Posterior vena cava (tissue), 2 donors: ENCODE results near the gene MATN3. TPM values are rescaled to one million over a fixed set of nuclear protein-coding genes. Genes with fewer than 3 reads are reported as not detected.

Experiments used
- DNase-seq: peaks from one replicate; pipeline ENCODE4 v3.0.0-alpha.2; 2020; ENCODE audit warnings: low spot score
- intact Hi-C, 2 donors: fragments of 100-400 bp; cut with DNase I; formaldehyde crosslinking; loops; one replicate each; pipeline versions ENCODE4 v1.14.1 to v1.14.2; 2022 to 2023
- total RNA-seq, 2 donors: library from RNA; stranded (reverse); fragmentation: NEBNext Ultra II Directional; extraction: Animal tissue kit (Norgen Biotek cat#: 25700); gene quantifications; one replicate each; pipeline ENCODE4 v1.2.1, GENCODE V29; 2021
- donor health status: DM: yes; HTN: yes; CAD: no.
- donor health status: DM: yes; HTN: yes; CAD: no.

The MATN3 gene
- total RNA-seq, 2 donors from 2014 or later, result 1.2 to 2.3 TPM

DNA sequence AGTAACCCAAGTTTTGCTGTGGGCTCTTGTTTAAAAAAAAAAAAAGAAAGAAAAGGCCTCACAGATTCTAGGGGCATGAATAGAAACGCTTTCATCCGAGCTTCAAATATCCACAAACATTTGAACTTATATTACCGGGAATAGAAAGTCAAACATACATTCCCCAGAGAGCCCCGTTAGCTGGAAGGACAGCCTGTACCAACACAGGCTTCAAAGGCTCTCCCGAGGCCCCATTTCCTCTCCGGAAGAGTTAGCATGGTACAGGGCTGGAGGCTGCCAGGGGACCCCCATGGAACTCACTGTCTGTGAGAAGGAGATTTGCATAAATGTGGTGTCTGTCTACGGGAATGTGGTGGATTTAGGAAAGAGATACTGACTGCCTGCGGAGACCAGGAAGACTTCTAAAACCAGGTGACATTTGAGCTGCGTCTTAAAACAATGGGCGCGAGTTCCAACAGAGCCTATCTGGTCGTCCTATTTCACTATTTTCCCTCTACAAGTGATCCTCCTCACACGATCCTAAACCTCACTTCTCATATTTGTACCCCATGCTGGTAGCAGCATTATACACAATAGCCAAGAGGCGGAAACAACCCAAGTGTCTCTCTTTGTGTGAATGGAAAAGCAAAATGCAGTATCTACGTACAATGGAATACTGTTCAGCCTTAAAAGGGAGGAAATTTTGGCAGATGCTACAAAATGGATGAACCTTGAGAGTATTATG is 820 bp upstream of the MATN3 start:
- DNase-seq, result no peak
- intact Hi-C loops, result loop anchor here in 1 of 2 donors (5.0 kb wide), 1 partner anchor 84 kb away; no protein-coding TSS in a partner anchor

DNA sequence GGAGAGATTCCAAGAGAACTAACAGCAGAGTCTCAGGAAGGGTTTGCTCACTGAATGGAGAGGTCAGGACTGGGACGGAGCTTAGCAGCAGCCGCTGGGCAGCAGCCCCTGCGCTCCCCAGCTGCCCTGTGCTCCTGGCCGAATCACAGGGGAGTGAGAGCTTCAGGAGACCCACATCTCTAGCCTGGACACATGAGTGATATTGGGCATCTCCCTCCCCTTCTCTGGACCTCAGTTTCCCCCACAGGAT is 511 bp downstream of the MATN3 start:
- intact Hi-C loops, result loop anchor here in 1 of 2 donors (5.0 kb wide), 1 partner anchor 85 kb away; no protein-coding TSS in a partner anchor
- DNase-seq, result no peak

DNA sequence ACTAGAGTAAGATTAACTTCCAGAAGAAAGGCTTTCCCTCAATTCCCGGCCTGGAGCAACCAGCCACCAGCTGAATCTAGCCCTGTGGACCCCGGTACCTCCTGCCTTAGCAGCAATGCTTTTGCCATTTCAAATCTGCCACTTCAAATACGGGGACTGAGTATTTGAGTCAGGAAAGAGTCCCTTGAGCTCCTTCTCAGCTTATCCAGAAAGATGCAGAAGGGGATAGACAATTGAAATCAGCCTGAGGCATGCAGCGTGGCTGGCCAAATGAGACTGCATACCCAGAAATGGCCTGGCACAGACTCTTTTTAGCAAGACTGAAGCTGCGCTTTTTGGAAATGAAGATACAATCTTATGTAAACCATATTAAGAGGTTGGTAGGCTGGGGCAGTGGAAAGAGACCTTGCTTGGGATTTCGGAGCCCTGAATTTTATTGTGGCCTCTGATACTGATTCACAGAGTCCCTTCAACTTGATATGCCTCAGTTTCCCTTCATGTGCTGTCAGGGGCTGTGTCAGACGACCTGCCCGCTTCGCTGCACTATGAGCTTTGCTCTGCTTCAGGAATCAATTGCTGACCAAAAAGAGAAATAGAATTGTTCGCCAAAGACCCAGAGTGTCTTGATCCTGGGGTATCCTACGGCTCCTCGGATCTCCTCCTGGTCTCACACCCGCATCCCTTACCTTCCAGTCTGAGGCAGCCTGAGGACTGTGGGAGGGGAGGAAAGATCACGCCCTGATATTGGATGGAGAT is 1.0 kb downstream of the MATN3 start:
- intact Hi-C loops, result loop anchor here in 1 of 2 donors (5.0 kb wide), 1 partner anchor 86 kb away; no protein-coding TSS in a partner anchor
- DNase-seq, result no peak

DNA sequence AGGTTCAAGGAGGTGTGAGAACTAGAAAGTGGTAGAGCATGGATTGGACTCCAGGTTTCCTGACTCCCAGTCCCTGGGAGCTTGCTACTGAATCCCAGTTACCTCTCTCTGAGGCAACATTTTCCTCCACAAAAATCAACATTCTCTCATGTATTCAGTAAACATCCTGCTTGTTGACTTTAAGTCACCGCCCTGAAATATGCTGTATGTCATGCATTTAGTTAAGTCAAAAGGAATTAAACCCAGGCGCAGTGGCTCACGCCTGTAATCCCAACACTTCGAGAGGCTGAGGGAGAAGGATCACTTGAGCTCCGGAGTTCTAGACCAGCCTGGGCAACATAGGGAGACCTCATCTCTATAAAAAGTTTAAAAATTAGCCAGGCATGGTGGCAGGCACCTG is 3.8 kb downstream of the MATN3 start:
- intact Hi-C loops, result no loop called here
- no peak for DNase-seq

DNA sequence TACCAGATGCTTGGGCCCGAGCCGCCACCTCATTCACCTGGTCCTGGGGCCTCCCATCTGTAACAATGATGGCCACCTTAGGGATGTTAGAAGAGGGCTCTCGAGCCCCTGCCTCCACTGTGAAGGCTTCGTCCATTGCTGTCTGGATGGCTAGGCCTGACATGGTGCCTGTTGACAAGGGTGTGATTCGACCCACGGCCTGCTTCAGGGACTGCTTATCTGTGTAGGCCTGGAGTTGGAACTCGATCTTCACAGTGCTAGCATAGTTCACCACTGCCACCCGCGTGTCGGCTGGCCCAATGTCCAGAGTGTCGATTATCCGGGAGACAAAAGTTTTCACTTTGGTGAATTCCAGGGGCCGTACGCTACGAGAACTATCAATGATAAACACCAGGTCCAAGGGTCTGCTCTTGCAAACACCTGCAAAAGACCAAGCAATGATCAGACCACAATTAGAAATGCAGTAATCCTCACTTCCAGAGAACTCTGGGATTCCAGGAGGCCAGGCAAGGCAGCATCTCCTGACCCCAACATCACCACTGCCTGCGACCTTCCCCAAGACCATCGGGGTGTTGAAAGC is 6.5 kb downstream of the MATN3 start:
- DNase-seq, result no peak
- intact Hi-C loops, result no loop called here

DNA sequence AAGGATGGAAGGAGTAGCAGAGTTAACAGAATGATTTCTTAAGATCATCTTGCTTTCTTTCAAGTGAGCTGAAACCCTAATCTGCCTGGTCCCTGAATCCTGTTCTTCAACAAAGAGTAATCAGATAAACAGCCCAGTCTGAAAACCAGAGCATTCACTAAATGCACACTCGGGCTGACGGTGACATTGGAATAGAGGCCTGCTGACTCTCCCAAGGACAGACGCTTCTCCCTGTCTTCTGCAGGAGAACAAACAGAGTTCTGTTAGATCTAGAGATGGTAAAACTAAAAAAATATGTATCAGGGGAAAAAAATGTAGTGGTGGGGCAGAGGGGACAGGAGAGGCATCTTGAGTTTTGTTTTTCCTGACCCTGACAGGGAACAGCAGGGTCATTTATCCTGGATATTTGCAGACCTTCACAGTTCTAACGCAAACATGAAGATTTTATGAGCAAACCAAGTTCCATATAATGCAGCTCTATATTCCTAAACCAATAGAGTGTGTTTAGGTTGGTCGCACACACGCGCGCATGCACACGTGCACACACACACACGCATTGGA is 7.3 kb downstream of the MATN3 start:
- no peak for DNase-seq
- intact Hi-C loops, result no loop called here

DNA sequence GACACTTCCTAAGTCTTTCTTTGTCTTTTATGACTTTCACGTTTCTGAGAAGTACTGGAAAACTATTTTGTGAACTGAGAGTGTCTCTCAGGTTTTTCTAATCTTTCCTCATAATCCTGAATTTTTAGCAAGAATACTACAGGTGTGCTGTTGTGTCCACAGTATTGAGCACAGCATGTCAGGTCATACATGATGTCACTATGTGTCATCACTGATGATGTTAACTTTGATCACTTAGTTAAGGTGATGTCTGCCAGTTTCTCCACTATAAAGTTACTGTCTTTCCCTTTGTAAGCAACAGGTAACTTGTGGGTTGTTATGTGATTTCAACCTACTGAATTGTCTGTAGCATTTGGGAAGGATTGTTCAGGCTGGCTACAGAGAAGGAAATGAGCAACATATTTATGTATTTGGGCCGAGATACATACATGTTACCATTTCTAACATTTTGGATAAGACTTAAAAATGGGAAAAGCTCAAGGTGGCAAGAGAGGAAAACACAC is 11.1 kb downstream of the MATN3 start:
- intact Hi-C loops, result no loop called here
- no peak for DNase-seq

DNA sequence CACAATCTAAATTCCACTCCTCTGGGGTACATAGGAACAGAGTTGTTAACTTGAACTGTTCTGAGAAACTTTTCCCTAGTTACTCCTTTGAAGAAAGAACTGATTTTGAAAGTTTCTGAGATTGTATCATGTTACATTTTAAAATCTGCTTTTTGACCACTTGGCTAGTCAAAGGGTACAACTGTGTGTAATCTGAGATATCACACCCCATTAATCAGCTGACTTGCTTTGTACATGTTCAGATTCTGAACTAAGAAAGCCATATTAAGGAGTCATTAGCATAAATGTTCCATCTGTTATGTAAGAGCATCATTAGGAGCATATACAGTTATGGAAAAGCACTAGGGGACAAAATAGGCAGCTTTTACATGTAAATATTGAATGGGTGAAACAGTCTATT is 18.7 kb downstream of the MATN3 start:
- intact Hi-C loops, result no loop called here
- DNase-seq, result no peak

DNA sequence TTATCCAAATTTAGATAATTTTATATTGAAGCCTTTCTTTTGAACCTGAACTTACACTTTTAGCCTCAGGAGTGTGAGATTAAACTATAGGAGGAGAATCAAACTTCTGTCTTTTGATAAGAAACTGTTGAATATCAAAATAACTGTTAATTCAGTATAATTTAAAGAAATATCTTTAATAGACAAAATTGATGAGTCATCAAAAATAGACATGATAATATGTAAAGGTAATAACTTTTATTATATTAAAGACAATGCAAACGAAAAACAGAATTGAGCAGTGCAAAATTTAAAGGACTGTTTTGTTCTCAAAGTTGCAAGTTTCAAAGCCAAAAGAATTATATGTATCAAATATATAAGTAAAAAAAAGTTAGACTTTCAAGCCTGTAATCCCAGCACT is 20.6 kb downstream of the MATN3 start:
- no peak for DNase-seq
- intact Hi-C loops, result no loop called here

DNA sequence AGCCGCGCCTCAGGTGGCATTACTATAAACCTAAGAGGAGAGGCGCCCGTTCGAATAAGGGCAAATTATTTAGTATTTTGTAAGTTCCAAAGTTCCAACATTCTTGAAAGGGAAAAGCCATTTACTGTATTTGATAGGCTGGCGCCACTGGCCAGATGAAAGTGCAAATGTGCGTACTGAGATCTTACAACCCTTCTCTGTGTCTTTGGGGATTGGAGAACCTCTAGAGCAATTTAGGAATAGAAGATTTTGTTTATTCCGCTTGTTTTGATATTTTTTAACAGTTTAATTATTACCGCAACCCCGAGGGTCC is 22.1 kb downstream of the MATN3 start:
- intact Hi-C loops, result no loop called here
- no peak for DNase-seq

DNA sequence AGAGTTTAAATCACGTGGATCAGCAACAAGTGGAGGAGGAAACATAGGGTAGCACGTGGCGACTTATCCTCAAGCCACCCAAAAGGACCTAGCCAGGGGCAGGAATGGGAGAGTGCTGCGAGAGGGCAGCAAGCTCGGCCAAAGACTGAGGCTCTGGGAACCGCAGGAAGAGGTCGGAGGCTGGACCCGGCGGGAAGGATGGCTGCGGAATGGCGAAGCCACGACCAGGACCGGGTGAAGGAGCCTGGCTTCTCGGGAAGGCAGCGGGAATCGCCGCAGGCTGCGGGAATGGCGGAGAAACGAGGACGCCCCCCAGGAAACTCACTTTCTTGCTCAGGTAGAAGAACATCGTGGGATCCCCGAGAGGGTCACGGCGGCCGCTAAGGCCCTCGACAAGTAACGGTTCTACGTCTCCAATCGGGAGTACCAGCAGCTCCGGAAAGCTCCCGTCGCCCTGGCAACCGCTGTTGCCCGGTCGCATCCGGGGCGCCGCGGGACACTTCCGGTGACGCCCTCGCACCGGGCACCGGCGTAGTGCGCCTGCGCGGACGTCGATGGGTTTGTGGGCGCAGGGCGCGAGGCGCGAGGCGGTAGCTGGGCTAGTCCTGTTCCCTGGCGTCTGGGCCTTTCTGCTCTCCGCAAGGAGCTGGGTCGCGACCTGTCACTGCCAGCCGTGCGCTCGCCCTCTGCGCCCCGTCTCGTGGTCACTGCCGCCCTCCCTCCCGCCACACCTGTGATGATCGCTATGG is 22.6 kb downstream of the MATN3 start, which contains the start of gene WDR35:
Gene WDR35, minus strand, starts transcription at position 439 of the 749 bp plus-strand sequence. Its CDS starts 90 bp downstream, at position 349.
- intact Hi-C loops, result no loop called here
- DNase-seq, result peak; percentile 97

DNA sequence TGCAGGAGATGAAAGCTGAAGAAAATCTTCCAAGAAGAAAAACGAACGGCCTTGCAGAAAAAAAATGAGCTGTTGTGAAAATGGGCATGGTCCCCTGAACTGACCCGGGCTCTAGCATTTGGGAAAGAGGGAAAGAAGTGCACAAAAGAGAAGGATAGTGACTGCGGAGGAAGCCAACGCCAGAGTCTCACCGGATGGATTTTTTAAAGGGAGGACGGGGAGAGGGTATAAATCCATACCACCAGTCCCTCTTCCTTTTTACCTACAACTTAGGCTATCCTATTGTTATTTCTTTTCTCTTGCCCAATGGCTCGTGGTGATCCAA is 23.2 kb downstream of the MATN3 start:
- intact Hi-C loops, result no loop called here
- DNase-seq, result no peak

DNA sequence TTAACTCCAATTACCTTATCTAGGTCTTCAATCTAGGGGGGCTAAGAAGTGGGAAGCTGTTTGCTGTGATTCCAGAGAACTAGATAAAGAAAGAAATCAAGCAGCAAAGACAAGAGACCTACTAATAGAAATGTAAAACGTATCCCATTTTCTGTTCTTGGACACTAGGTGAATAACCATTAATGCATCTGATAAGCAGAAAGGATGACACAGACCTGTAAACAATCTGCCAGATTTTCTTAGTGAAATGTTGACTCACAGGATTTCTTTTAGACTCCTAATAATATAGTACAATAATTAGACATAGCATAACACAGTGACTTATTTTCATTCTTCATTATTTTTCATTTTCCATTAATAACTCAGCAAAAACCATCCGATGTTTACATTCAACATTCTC is 23.9 kb downstream of the MATN3 start:
- no peak for DNase-seq
- intact Hi-C loops, result no loop called here

DNA sequence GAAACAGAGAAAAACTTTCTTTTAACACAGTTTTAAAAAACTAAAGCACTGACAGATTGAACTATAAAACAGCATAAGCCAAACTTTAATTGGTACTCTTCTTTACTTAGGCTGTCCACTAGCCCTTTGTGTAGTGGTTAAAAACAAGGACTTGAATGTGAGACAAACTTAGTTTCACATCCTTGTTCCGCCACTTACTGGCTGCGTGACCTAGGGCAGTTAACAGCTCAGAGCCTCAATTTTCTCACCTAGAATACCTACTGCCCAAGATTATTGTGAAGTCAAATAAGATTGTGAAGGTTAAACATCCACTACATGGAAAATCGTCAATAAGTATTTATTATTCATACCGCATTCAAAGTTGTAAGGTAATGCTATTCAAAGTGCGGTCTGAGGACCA is 24.5 kb downstream of the MATN3 start:
- DNase-seq, result no peak
- intact Hi-C loops, result no loop called here

DNA sequence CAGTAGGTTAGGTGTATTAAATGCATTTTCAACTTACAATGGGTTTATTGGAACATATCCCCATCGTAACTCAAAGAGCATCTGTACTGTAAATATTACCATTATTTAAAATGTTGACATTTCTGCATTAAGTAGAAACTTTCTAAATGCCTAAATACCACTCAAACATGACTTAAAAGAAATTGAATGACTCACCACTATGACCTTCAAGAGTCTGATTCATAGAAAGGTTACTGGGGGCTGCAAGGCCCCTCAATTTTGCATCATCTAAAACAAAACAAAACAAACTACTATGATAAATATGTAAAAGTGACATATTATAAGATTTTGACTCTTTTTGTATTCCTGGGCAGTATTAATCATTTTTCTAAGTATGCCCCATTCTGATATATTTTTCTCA is 30.2 kb downstream of the MATN3 start:
- no peak for DNase-seq
- intact Hi-C loops, result no loop called here

DNA sequence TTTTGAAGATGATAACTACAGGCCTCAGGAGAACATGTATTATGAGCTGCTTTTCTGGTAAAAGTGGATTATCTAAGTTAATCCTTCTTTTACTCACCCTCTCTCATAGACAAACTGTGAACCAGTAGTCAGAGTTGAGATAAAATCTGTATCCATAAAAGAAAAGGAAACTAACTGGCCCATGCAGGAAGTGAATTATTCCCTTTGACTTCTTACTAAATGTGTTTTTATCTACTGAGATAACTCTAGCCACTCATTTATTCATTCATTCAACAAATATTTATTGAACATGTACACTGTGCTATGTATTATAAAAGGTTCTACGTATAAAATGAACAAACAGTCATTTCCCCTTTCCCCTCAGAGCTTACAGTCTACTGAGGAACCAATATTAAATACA is 32.5 kb downstream of the MATN3 start:
- intact Hi-C loops, result no loop called here
- DNase-seq, result no peak

DNA sequence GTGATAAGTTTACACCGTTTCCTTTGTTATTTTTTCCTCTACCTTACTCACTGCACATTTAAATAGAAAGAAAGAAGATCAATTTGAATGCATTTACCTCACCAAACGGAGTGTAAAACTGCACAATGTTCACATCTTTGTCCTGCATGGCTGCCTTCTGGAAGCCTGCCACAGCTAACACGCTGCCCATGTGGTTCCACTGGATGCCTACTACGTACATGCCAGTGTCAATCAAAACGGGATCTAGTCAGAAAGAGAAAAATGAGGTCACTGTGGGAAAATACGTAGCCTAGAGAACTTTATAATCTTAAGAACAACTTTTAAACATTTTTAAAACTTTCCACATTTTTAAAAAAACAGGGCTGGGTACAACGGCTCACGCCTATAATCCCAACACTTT is 39.0 kb downstream of the MATN3 start:
- no peak for DNase-seq
- intact Hi-C loops, result no loop called here

DNA sequence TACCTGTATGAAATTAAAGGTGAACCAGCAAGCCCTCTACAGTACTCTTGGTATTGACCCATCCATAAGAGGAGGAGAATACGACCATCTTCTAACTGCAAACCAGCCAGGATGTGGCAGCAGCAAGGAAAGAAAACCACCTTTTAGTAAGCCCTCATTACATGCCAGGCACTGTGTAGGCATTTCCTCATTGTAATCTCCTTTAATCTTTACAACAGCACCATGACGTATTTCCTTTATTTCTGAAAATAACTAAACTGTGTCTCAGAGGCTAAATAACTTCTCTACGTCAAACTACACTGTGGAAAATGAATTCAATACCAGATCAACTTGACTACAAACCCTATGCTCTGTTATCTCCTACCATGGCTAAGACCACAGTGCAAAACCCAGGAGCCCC is 40.8 kb downstream of the MATN3 start:
- DNase-seq, result no peak
- intact Hi-C loops, result no loop called here

DNA sequence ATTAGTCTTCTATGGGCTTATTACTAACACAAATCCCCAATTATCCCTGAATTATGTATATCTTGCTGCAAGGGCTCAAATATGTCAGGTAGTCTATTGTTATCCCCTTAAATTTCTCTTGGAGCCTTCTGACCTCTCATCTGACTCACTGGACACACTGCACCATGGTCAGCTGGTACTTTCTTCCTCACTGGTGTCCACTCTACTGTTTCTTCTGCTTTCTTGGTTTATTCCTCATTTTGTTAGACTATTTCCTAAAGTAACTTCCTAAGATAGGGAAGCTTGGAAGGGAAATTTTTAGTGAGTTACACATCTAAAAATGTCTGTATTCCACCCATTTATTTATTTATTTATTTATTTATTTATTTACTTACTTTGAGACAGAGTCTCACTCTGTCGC is 49.1 kb downstream of the MATN3 start:
- intact Hi-C loops, result no loop called here
- DNase-seq, result no peak
